Right atrium auricular region (tissue), 2 donors: ENCODE measurements around the gene RAD51B. TPM values are rescaled to one million over a fixed set of nuclear protein-coding genes. Genes with fewer than 3 reads are reported as not detected.

ENCODE experiments used
- DNase-seq: peaks from one replicate; pipeline ENCODE4 v3.0.0-alpha.2; 2019; ENCODE audit warnings: low spot score
- H3K27ac ChIP-seq, 2 donors: fragments of 200-600 bp; sonication (generic); 1 replicate in 1 of 2; 2 replicates in 1 of 2; pipeline ENCODE4 v1.5.1; 2016 to 2019
- H3K27me3 ChIP-seq, 2 donors: fragments of 200-600 bp; sonication (generic); one replicate each; pipeline versions ENCODE4 v1.5.1 to v1.6.0; 2017 to 2019
- H3K36me3 ChIP-seq: fragments of 200-600 bp; sonication (generic); one replicate; pipeline ENCODE4 v1.5.1; 2016
- H3K4me1 ChIP-seq, 2 donors: fragments of 200-600 bp; sonication (generic); one replicate each; pipeline versions ENCODE4 v1.5.1 to v1.6.0; 2017 to 2019
- H3K4me3 ChIP-seq, 2 donors: fragments of 200-600 bp; sonication (generic); 1 replicate in 1 of 2; 2 replicates in 1 of 2; pipeline ENCODE4 v1.5.1; 2017 to 2019; ENCODE audit warnings: mild to moderate bottlenecking in 1 of 2, moderate library complexity in 1 of 2
- H3K9me3 ChIP-seq, 2 donors: fragments of 200-600 bp; sonication (generic); one replicate each; pipeline ENCODE4 v1.5.1; 2019
- total RNA-seq, 2 donors: library from RNA; depleted of rRNA; stranded (reverse); fragments of >200 nt; gene quantifications; one replicate each; pipeline ENCODE4 v1.1.0, GENCODE V29; 2016
- TF ChIP-seq, protein P1 (sequence below), 2 donors: fragments of 200-600 bp; sonication (generic); IDR thresholded peaks; one replicate each; pipeline ENCODE4 v1.5.1; 2019; ENCODE audit warnings: antibody characterized with exemption in 2 of 2

RAD51B gene
- total RNA-seq, 2 donors from 2014 or later: 1.2 to 1.5 TPM

DNA sequence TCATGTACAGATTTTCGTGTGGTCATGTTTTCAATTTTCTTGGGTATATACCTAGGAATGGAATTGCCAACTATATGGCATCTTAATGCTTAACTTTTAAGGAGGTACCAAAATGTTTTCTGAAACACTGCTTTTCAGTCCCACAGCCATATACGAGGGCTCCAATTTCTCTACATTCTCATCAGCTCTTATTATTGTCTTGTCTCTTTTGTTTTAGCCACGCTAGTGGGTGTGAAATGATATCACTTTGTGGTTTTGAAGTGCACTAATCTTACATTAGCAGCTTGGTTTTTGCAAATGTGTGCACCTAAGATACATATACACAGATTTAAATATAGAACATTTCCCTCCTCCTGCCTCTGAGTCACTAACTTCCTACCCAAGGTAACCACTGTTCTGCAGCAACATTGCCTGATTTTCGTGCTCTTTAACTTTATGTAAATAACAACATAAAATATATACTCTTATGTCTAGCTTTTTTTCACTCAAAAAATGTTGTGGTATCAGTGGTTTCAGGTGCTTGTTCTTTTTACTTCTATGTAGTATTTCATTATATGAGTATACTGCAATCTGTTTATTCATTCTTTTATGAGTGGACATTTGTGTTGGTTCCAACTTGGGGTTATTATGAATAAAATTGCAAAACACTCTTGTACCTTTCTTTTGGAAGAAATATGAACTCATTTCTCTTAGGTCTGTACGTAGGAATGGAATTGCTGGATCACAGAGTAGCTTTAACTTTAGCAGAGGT, 900.2 kb downstream of the RAD51B start:
- Histone ChIP-seq H3K4me3 (no peak overlapping the region), H3K9me3 (peaks cover 0 to 8% of the 10 kb centered on the region in 2 donors), H3K27me3 (no peaks in the 10 kb centered on the region), H3K36me3 (no peaks in the 10 kb centered on the region), H3K4me1 (no peaks in the 10 kb centered on the region), H3K27ac (no peak overlapping the region)
- DNase-seq: no peak
- TF ChIP-seq, protein P1, sequence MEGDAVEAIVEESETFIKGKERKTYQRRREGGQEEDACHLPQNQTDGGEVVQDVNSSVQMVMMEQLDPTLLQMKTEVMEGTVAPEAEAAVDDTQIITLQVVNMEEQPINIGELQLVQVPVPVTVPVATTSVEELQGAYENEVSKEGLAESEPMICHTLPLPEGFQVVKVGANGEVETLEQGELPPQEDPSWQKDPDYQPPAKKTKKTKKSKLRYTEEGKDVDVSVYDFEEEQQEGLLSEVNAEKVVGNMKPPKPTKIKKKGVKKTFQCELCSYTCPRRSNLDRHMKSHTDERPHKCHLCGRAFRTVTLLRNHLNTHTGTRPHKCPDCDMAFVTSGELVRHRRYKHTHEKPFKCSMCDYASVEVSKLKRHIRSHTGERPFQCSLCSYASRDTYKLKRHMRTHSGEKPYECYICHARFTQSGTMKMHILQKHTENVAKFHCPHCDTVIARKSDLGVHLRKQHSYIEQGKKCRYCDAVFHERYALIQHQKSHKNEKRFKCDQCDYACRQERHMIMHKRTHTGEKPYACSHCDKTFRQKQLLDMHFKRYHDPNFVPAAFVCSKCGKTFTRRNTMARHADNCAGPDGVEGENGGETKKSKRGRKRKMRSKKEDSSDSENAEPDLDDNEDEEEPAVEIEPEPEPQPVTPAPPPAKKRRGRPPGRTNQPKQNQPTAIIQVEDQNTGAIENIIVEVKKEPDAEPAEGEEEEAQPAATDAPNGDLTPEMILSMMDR (IDR thresholded peaks at IDR 0.05): no peak

DNA sequence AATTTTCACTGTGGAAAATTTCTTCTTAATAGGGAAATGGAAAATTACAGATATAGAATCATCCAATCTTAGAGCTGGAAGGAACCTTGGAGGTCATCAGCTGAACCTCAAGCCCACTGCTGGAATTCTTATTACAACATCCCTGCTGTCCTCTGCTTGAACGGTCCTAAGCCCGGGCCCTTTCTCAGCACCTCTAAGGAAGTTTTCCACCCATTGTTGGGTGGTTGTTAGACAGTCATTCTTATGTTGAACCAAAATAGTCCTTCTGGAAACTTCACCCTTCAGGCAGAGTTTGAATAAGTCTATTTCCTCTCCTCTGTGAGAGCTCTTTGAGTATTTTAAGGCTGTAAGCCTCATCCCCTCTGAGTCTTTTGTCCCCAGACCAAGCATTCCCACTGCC, 902.6 kb downstream of the RAD51B start:
- Histone ChIP-seq H3K27ac (no peak overlapping the region), H3K4me3 (no peak overlapping the region)
- no peak for DNase-seq

DNA sequence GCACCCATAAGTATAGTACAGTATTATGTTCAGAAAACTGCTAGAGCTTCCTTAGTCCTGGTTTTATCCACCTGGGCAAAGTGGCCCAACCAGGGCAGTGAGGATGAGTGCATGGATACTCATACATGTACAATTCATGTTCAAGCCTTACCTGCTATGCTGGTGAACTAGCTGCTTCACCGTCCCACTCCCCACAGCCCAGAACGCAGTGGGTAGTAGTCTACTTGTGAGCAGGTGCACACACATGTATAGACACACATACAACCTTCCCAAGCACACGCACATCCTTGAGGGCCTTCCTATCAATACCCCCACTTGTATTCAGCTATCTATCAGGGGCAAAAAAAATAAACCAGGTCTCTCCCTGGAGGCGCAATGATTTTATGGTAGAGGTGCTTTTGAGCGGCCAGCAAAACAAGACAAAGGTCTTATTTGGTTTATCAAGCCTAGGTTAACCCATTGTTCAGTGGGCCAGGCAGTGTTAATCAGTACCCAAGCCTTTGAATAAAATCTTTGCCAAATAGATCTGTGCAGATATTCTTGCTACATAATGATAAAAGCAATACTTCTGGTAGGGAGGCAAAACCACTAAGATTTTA, 903.5 kb downstream of the RAD51B start:
- H3K4me1 ChIP-seq: peaks cover 0 to 5% of the 10 kb centered on the region in 2 donors
- H3K9me3 ChIP-seq: peaks cover 0 to 8% of the 10 kb centered on the region in 2 donors
- no peak overlapping the region for H3K27ac ChIP-seq
- TF ChIP-seq, protein P1 (IDR thresholded peaks at IDR 0.05): no peak
- no peaks in the 10 kb centered on the region for H3K27me3 ChIP-seq
- no peak for DNase-seq
- H3K36me3 ChIP-seq: no peaks in the 10 kb centered on the region
- no peak overlapping the region for H3K4me3 ChIP-seq

More for the DNA sequence above, 902.6 kb downstream of the RAD51B start:
- Histone ChIP-seq H3K9me3 (peaks cover 0 to 8% of the 10 kb centered on the region in 2 donors), H3K36me3 (no peaks in the 10 kb centered on the region), H3K4me1 (no peaks in the 10 kb centered on the region), H3K27me3 (no peaks in the 10 kb centered on the region)
- TF ChIP-seq, protein P1 (IDR thresholded peaks at IDR 0.05): no peak

DNA sequence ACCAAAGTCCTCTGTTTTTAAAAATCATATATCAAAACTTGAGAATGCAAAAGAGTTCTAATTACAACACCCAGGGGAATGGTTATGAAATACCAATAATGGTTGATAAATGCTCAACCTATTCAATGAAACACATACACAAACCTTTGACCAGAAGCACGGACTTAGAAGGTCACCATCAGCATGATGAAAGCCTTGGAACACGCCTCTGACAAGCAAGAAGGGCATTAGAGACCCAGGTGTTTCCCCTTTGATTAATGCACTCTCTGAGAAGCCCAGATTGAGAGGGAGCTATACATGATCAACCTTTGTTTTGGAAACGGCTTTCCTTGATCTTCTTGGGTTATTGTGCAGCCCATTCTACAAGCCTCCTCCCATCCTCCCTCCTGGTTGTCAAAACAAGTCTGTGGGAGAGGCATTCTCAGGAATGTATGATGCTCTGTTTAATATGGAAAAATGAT, 904.3 kb downstream of the RAD51B start:
- Histone ChIP-seq H3K9me3 (peaks cover 0 to 8% of the 10 kb centered on the region in 2 donors), H3K27me3 (no peaks in the 10 kb centered on the region), H3K27ac (no peak overlapping the region), H3K4me1 (peaks cover 0 to 13% of the 10 kb centered on the region in 2 donors), H3K36me3 (no peaks in the 10 kb centered on the region), H3K4me3 (no peak overlapping the region)
- no peak for DNase-seq
- TF ChIP-seq, protein P1 (IDR thresholded peaks at IDR 0.05): no peak

DNA sequence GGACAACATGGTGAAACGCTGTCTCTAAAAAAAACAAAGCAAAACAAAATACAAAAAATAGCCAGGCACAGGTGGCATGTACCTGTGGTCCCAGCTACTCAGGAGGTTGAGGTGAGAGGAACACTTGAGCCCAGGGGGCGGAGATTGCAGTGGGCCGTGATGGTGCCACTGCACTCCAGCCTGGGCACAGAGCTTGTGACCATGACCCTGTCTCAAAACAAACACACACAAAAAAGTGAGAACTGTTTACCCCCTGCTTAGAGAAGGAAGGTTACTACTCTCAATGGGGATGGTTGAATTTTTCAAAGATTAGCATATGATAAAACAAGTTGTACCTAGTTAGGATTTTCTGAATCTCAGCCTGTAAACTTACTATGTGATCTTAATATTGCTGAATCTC, 905.3 kb downstream of the RAD51B start:
- no peak overlapping the region for H3K27ac ChIP-seq
- no peak overlapping the region for H3K4me3 ChIP-seq
- TF ChIP-seq, protein P1 (IDR thresholded peaks at IDR 0.05): no peak
- no peak for DNase-seq
- H3K9me3 ChIP-seq: peaks cover 0 to 6% of the 10 kb centered on the region in 2 donors
- H3K4me1 ChIP-seq: peaks cover 0 to 19% of the 10 kb centered on the region in 2 donors
- no peaks in the 10 kb centered on the region for H3K27me3 ChIP-seq
- H3K36me3 ChIP-seq: no peaks in the 10 kb centered on the region
